OCI-M2 (cell line): ENCODE results near the gene SLCO2A1.

ENCODE experiments used
- DNase-seq: peaks from one replicate; lab custom pipeline; 2025; ENCODE audit not compliant: unreplicated experiment; lab: John Stamatoyannopoulos, UW

SLCO2A1 gene

DNA sequence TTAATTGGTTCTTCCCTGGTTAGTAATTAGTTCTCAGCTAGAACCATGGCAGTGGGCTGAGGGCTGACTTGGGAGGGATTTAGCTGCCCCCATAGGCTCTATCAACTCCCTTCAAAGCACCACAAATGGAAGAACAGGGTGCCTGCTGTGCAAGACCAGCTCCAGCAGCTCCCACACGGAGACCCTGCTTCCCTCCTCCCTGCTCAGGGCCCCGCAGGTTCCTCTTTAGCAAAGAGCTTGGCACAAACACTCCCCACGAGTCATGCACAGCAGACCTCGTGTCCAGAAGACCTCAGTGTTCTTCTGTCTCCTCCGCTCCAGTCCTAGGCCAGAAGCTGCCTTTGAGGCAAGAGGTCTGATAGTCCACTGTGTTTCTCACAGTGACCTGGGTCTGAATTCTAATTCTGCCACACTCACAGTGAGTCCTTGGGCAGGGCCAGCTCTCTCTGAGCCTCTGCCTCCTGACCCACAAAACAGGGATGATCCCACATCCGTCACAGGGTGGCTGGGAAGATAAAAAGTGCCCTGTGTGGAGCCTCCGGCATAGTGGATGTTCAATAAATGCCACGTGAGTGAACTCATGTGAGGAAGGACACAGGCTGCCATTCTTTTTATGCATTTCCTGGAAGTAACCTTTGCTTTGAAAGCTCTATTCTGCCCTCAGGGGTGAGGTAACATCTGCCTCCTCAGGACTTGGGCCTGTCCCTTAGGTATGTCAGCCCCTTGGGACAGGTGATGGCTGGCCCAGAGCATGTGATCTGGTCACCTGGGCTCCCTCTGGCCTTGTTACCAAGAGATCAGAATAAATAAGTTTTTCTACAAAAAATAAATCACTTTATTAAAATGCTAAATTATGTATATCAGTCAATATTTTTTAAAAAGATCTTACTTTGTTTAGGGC, 141.7 kb downstream of the SLCO2A1 start:
- DNase-seq: no peak

DNA sequence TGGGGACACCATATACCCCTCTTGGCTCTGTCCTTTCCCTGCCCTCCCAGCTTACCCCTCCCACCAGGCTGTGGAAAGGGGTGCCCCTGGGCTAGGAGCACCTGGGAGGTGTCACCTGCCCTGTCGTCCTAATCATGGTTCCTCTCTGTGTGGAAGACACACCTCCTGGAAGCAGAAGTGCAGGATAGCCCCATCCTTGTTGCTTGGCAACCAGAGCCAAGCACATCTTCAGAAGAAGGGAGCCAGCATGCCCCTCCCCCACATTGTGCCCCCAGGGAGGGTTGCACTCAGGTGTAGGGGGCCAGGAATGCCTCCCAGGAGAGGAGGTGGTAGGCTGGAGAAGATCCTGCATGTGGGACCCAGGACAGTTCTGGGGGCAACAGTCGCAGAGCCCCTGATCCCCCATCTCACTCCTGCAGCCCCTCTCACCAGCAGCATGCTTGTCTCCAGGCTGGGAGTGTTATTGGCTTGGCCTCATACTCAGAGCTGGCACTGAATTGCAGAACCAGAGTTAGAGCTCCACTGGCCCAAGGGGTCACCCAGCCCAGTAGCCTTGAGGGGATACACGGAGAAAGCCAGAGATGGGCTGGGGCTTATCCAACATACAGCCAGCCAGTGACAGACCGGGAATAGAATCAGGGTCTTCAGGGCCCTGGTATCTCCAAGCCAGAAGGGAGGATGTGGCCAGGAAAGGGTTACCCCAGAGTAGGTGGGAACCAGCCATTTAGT, 142.5 kb downstream of the SLCO2A1 start:
- DNase-seq: no peak

DNA sequence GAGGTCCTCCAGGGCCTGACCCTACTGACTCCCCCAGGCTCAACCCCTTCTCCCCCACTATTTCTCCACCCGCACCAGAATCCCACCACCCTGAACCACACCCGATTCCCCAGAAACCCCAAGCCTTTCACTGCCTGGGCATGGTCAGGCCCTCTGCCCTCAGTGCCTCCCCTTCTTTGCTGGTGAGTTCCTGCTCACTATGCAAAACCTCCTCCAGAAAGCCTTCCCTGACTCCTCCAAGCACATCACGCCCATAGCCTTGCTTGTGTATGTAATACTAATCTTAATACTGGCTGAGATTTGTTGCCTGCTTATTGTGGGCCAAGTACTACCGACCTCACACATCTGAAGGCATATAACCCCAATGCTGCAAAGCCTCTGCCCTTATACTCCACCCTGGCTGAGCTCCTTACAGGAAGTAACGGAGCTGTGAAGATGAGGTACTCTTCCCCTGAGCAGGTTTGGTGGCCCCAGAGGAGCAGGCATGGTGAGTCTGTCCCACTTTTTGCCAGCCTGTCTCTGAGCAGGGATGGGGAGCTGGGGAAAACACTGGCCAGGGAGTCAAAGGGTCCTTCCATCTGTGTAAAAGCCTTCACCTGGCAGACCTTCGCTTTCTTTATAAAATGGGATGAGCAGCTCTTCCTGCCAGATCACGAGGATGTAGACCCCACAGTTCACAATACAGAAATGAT, 143.5 kb downstream of the SLCO2A1 start:
- no peak for DNase-seq

DNA sequence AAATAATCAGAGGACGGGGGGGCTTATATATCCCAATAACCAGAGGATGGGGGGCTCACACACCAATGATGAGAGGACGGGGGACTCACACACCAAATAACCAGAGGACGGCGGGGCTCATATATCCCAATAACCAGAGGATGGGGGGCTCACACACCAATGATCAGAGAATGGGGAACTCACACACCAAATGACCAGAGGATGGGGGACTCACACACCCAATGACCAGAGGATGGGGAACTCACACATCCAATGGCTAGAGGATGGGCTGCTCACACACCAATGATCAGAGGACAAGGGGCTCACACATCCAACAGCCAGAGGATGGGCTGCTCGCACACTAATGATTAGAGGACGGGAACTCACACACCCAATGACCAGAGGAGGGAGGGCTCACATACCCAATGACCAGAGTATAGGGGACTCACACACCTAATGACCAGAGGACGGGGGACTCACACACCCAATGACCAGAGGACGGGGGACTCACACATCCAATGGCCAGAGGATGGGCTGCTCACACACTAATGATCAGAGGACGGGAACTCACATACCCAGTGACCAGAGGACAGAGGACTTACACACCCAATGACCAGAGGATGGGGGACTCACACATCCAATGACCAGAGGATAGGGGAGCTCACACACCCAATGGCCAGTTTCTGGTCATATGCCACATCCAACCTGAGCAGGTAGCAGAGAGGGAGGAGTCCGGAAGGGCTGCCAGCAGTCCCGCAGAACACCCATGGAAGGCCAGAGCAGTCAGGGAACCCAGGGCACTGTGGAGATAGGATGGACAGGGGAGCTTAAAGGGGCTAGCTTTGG, 144.6 kb downstream of the SLCO2A1 start:
- no peak for DNase-seq

DNA sequence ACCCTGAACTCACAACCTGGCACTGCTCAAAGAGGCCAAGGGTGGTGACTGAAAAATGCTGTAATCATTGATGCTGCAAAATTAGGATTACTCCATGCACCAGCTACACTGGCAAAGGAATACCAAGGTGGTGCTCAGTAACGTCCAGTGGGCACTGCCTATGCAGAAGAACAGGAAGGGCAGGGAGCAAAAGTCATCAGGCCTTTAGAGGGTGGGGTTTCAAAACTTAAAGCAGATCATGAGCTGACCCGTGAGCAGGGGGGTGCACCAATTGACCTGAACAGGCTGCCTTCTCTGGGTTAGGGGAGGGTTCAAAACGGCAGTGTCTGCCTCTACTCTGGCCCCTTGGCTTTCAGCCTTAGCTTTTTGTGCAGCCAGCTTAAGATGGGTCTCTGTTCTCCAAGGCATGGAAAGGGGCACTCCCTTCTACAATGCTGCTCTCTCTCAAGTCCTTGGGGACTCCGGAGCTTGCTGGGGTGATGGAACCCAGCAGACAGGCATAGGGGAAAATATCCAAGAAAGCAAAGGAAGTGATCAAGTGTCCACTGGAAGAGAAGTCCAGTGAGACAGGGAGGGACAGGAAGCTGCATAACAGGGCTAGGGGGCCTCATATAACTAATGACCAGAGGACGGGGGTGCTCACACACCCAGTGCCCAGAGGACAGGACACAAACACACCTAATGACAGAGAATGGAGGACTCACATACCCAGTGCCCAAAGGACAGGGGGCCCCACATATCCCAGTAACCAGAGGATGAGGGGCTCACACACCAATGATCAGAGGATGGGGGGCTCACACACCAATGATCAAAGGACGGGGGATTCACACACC, 145.5 kb downstream of the SLCO2A1 start:
- DNase-seq: no peak

DNA sequence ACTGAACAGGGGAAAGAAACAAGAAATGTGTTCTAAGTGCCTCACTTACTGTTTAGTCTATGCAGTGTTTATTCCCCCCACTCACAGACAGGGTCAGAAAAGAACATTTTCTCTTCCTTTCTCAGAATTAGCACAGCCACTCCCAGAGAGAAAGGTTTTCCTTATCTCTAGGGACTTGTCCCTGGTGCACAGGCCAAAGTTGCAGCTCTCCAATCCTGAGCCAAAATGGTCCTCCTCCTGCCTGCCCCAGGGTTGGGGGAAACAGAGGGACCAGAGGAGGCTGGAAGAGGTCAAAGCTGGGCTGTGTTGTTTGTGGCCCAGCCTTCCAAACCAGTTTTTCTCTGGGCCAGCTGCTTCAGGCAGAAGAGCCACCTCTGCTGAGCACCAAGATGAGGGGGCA, 146.1 kb downstream of the SLCO2A1 start:
- DNase-seq: no peak

DNA sequence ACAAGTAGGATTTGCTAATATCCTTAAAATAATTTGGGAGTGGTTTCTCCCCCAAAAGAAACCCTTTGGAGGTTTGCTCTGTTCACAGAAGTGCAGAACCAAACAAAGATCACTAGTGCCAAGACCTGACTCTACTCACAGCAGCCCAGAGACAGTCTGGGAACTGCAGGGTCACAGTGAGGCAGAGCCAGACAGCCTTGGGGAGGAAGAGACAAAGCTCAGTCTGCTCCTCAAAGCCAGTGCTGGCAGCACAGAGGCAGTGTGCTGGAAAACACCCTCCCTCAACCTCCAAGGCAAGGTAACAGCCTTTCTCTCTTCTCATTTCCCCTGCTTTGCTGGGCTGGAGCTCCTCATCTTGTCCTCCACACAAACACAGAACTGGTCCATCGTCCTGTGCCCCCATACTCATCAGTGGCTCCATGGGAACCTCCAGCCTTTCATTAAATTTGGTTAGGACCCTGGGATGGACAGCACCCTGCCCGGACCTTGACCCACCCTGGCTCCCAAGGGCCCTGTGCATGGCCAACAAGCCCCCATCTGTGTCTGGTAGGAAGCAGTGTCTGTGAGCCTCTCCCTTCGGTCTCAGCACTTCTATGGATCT, 146.6 kb downstream of the SLCO2A1 start:
- DNase-seq: no peak

DNA sequence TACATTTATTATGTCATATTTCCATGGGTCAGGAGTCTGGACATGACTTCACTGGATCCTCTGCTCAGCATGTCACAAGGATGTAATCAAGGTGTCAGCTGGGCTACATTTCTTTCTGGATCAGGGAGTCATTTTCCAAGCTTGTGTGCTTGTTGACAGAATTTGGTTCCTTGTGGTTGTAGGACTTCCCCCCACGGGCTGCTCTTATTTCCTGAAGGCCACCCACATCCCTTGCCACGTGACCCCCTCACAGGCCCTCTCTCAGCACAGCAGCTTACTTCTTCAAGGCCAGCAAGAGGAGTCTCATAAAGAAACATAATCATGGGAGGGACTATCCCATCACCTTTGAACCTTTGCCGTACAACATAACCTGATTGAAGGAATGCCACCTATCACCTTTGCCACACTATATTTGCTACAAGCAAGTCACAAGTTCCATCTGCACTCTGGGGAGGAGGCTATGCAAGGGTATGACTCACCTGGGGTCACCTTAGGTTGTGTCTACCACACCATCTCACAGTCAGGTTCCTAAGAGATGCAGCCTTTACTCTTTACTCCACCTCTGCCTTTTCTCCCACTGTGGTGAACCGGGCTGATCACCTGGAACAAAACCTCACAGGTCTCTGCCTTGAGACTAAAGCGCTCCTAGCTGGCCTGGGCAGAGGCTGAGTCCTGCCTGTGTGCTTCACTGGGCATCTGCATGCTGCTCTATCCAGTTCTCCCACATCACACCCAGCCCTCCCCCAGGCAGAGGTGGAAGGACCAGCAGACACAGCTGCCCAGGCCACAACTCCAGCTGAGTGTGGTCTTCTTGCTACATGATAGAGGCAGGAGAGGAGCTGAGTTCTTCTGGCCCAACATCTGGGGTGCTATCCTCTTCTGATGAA, 147.5 kb downstream of the SLCO2A1 start:
- DNase-seq: no peak

DNA sequence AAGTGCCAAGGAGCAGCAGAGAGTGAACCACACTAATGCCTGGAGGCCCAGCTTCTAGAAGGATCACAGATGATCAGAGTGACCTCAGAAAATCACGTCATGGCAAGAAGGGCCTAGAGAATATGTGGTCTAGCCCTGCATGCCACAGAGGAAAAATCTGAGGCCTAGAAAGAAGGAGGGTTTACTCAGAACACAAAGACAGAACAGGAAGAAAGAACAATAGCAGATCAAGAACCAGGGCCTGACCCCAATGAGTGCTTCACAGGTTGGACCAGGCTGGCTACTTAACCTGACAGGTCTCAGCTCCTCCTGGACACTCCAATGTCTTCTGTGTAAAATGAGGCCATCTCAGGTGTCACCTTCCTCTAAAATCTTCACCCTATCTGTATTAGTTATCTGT, 148.2 kb downstream of the SLCO2A1 start:
- DNase-seq: no peak

DNA sequence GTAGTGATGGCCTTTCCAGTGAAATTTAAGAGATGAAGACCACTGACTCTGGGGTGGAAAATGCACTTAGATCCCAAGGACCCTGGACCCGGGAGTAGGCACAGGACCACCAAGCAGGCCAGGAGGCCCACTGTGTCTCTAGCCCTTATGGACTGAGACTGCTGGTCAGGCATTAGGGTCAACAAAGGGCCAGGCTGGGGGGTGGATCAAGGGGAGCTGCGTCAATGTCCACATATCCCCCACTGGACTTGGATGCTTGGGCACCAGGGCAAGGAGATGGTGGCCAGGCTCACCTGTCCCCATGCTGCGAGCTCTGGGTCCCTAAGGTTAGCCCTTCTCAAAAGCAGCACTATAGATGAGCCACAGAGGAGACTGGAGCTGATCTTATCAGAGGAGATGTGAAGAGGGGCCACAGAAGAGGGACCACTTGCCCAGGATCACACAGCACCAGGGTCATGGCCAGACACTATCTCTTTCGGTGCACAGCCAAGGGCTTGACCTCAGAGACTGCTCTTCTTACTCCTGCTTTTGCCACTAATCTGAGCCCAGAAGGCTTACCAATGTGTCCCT, 148.8 kb downstream of the SLCO2A1 start:
- no peak for DNase-seq

DNA sequence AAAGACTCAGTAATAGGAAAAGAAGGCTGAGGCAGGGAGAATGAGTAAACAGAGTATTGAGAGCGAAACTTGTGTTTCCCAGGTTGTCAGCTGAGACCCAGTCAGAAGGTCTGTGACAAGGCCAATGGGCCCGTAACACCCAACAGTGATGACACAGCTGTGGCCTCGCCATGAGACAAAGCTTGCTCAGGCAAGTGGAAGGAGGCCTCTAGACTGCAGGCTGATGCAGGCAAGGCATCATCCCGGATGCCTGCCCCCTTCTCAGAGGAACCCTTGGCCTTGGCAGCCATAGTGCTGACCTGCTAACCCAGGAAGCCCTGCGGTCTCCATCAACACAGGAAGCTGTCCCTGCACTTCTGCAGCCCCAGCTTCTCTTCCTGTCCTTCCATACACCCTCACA, 149.4 kb downstream of the SLCO2A1 start:
- no peak for DNase-seq

DNA sequence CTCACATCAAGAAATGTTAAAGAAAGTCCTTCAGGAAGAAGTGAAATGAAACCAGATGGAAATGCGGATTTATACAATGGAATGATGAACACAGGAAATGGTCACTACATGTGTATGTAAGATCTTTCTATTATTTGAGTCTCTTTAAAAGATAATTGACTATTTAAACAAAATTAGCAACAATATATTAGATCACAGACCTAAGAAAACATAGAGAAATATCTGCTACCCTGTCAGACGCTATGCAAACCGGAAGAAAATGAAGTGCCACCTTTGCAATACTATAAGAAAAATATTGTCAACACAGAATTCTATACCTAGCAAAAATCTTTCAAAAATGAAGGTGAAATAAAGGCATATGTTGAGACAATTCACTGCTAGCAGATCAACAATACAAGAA, 151.2 kb downstream of the SLCO2A1 start:
- no peak for DNase-seq
